Right lobe of liver (tissue), 4 donors: ENCODE measurements around the gene RAB5IF.

Source experiments
- CTCF ChIP-seq, 4 donors: fragments of 200-600 bp in 3 of 4; fragments of 450-650 bp in 1 of 4; IDR thresholded peaks; one replicate each; pipeline versions ENCODE4 v1.5.1 to v1.8.0; 2016 to 2022; ENCODE audit warnings: antibody characterized with exemption in 4 of 4, mild to moderate bottlenecking in 2 of 4
- POLR2A ChIP-seq: fragments of 450-650 bp; IDR thresholded peaks from one replicate; pipeline ENCODE4 v1.6.1; 2017; ENCODE audit warnings: antibody characterized with exemption, mild to moderate bottlenecking
- donor health status: DM: no; HTN: no; CAD: no.
- donor health status: DM: no; HTN: no; CAD: no.
- donor health status: DM: no; HTN: yes; CAD: no.

DNA sequence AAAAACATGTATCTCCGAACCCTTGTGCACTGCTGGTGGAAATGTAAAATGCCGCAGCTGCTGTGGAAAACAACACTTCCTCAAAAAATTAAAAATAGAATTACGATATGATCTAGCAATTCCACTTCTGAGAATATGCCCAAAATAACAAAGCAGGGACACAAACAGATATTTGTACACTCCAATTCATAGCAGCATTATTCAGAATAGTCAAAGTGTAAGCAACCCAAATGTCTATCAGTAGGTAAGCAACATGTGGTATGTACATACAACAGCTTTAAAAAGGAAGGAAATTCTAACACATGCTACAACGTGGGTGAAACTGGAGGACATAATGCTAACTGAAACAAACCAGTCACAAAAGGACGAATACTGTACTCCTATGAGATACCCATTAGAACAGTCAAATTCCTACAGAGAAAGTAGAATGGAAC is 5.7 kb upstream of the RAB5IF start:
- TF ChIP-seq CTCF (IDR thresholded peaks at IDR 0.05) (no peak), POLR2A (no peak)
